ENCODE data around the gene LINGO1.

DNA sequence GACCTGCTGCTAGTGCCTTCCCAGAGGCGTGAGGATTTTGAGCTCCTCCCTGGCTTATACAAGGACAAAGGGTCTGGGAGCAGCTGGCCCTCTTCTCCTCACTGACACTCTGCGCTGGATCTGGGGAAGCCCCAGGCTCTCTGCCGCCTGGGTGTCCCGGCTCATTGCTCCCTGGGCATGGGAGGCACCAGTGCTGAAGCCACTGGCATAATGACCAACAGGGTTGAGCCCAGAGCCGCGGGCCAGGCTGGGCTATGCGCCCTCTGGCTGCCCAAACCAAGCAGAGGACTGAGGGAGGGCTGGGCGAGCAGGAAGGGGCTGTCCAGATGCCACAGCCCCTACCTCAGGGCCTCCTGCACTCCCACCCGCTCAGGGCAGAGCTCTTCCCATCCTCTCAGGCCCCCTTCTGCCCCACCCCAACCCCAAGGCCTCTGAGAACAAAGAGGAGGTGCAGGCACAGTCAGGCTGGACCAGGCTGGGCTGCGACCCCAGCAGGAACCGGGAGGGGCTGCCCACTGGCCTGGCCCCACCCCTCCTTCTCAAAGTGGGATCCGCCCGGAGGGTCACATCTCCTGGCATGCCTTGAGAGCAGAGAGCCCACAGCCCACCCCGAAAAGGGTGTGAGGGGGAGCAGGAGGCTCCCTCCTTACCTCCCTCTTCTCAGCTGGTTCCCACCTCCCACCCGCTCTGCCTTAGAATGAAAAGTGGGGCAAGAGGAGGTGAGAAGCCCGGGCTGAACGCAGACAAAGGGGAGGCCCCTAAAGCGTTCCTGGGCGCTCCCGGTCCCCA, 1.6 kb downstream of the LINGO1 start:
- TF ChIP-seq POU2F2 (IDR thresholded peaks at IDR 0.05; ENCODE audit: low read depth, low read length) (no peak), POLR2A (IDR thresholded peaks at IDR 0.05; ENCODE audit: low read depth, low read length) (no peak), POLR2AphosphoS5 (IDR thresholded peaks at IDR 0.05; ENCODE audit: low read depth, low read length) (no peak)
